Activated CD4-positive, alpha-beta T cell treated with anti-CD3 and anti-CD28 coated beads, Interleukin-2, Interleukin-6, amounts not matched to agents 100 ng/mL and 50 ng/mL, durations not matched to agents 16 hours and 8 hours (primary cell): ENCODE measurements around the gene PATL2.
"Not testable (repeated sequence)": the region's sequence is repeated elsewhere in the genome, so short reads cannot be mapped to it uniquely, and the experiment has no call there.

Experiments used
- DNase-seq: peaks from one replicate; pipeline ENCODE4 v3.0.0-alpha.2; 2020

The PATL2 gene

DNA sequence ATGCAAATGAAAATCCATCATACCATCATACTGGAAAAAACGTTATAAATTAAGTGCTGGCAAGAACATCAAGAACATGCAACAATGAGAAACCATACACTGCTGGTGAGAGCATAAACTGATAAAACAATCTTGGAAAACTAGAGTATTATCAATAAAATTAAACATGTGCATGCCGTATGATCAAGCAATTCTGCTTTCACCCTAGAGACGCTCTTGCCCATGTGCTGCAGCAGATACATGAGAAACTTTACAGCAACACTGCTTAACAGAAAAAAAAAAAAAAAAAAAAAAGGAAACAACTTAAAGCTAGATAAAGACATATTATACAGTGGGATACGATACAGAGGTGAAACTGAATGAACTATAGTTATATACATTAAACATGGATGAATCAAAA lies 69.5 kb downstream of the PATL2 start:
- DNase-seq, result no peak

- no peak for DNase-seq
These were observed 74.1 kb downstream of the PATL2 start for GRCh38 chr15:44636976-44637375.

- DNase-seq, result peak; percentile 65
These were observed 77.5 kb downstream of the PATL2 start for GRCh38 chr15:44633603-44634002.

DNA sequence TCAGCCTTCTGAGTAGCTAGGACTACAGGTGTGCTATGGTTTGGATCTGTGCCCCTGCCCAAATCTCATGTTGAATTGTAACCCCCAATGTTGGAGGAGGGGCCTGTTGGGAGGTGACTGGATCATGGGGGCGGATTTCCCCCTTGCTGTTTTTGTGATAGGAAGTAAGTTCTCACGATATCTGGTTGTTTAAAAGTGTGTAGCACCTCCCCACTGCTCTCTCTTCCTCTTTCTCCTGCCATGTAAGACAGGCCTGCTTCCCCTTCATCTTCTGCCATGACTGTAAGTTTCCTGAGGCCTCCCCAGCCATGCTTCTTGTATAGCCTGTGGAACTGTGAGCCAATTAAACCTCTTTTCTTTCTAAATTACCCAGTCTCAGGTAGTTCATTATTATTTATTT lies 85.8 kb downstream of the PATL2 start:
- DNase-seq, result not testable (repeated sequence)

DNA sequence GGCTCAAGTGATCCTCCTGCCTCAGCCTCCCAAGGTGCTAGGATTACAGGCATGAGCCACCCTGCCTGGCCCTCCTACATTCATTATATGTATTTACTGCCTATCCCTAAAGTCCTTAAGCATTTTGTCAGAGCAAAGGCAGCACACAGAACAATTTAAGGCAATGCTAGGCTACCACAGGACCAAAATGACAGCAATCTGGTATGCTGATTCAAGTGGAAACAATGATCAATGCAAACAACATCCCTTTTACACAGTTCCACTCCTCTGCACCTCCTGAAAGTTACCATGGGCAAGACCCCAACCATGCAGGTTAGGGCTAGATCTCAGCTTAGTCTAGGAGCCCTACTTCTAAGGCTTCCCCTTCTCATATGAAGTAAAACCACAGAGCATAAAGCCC lies 87.9 kb downstream of the PATL2 start:
- peak; percentile 16 for DNase-seq

GRCh38 chr15:44620081-44620480 lies 91.0 kb downstream of the PATL2 start:
- DNase-seq, result no peak

GRCh38 chr15:44616974-44617373 lies 94.1 kb downstream of the PATL2 start:
- DNase-seq, result no peak
